Measurements from ENCODE around the gene C8G. TPM values are rescaled to one million over a fixed set of nuclear protein-coding genes. Genes with fewer than 3 reads are reported as not detected.

The C8G gene
- total and polyA plus RNA-seq, 2 of the 13 experiments (the other 11 are each of a cell fraction or from before 2014, with no cell fraction given): 4.9 to 12.8 TPM

DNA sequence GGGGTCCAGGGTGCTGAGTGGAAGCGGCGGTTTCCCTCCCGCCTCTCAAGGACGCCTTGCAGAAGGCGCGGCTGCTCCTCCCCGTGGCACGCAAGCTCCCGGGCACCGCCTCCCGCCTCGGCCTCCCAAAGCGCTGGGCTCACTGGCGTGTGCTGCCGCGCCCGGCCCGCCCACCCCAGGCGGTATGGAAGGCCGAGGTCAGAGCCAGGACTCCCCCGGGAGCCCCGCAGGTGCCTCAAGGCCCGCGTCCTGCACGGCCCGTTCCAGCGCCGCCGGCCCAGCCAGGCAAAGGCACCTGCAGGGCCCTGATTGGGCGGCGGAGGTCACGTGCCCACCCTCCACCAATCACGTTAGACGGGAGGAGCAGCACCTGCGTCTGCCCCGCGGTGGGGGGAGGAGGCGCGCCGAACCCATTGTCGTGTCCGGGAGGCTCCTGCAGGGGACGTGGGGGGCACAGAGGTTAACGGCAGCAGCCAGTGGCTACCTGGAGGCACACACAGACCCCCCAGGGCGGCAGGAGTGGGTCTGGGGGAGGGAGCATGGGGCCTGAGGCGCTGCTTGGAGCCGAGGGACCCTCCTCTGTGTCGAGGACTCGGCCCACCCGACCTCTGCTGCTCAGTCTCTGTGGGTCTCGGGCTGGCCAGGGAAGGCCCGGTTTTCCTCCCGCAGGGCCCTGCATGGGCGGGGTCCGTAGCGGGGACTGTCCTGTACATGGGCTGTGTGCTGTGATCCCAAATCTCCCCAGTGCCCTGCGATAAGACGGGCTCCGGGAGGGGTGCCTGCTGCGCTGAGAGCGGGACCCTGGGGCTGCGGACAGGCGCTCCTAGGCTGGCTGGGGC is 5.0 kb downstream of the C8G start (continued):
- TF ChIP-seq YY1 (IDR thresholded peaks at IDR 0.05; ENCODE audit: insufficient read depth, insufficient replicate concordance, low read depth, low read length) (peak; percentile 62), TERF1 (CRISPR knock-in tag; IDR thresholded peaks at IDR 0.05) (no peak), THAP11 (CRISPR knock-in tag; IDR thresholded peaks at IDR 0.05) (peak; percentile 52; the same call in 1 of the 2 replicates), CEBPG (CRISPR knock-in tag; IDR thresholded peaks at IDR 0.05) (no peak; the same call in 1 of the 2 replicates), ZNF142 (CRISPR knock-in tag; IDR thresholded peaks at IDR 0.05) (no peak), ETV5 (CRISPR knock-in tag; IDR thresholded peaks at IDR 0.05; ENCODE audit: borderline replicate concordance) (peak; percentile 21; the same call in 1 of the 2 replicates), ZBTB10 (CRISPR knock-in tag; IDR thresholded peaks at IDR 0.05; ENCODE audit: borderline replicate concordance) (peak; percentile 48; the same call in 1 of the 2 replicates), ZSCAN29 (CRISPR knock-in tag; conservative IDR thresholded peaks at IDR 0.05) (no peak; the same call in 1 of the 2 replicates), SMC3 (IDR thresholded peaks at IDR 0.05; ENCODE audit: low read length) (no peak), ZNF484 (CRISPR knock-in tag; IDR thresholded peaks at IDR 0.05; ENCODE audit: borderline replicate concordance, low read depth) (no peak), ZNF367 (CRISPR knock-in tag; IDR thresholded peaks at IDR 0.05; ENCODE audit: borderline replicate concordance) (no peak), FOXO1 (CRISPR knock-in tag; IDR thresholded peaks at IDR 0.05) (no peak; the same call in 1 of the 2 replicates)
- TF ChIP-seq, protein P1, sequence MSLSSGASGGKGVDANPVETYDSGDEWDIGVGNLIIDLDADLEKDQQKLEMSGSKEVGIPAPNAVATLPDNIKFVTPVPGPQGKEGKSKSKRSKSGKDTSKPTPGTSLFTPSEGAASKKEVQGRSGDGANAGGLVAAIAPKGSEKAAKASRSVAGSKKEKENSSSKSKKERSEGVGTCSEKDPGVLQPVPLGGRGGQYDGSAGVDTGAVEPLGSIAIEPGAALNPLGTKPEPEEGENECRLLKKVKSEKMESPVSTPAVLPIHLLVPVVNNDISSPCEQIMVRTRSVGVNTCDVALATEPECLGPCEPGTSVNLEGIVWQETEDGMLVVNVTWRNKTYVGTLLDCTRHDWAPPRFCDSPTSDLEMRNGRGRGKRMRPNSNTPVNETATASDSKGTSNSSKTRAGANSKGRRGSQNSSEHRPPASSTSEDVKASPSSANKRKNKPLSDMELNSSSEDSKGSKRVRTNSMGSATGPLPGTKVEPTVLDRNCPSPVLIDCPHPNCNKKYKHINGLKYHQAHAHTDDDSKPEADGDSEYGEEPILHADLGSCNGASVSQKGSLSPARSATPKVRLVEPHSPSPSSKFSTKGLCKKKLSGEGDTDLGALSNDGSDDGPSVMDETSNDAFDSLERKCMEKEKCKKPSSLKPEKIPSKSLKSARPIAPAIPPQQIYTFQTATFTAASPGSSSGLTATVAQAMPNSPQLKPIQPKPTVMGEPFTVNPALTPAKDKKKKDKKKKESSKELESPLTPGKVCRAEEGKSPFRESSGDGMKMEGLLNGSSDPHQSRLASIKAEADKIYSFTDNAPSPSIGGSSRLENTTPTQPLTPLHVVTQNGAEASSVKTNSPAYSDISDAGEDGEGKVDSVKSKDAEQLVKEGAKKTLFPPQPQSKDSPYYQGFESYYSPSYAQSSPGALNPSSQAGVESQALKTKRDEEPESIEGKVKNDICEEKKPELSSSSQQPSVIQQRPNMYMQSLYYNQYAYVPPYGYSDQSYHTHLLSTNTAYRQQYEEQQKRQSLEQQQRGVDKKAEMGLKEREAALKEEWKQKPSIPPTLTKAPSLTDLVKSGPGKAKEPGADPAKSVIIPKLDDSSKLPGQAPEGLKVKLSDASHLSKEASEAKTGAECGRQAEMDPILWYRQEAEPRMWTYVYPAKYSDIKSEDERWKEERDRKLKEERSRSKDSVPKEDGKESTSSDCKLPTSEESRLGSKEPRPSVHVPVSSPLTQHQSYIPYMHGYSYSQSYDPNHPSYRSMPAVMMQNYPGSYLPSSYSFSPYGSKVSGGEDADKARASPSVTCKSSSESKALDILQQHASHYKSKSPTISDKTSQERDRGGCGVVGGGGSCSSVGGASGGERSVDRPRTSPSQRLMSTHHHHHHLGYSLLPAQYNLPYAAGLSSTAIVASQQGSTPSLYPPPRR (CRISPR knock-in tag; IDR thresholded peaks at IDR 0.05; ENCODE audit: borderline replicate concordance): 0 out of 2 replicates have a peak, but pooled peaks have one; percentile 38
